Activated CD8-positive, alpha-beta memory T cell treated with anti-CD3 and anti-CD28 coated beads, Interleukin-2, amount 50 U/mL, for 1 hour (primary cell): ENCODE results near the gene ZNF783.
"Not testable (repeated sequence)": the region's sequence is repeated elsewhere in the genome, so short reads cannot be mapped to it uniquely, and the experiment has no call there.

ENCODE experiments used
- DNase-seq: peaks from one replicate; pipeline ENCODE4 v3.0.0-alpha.2; 2020; ENCODE audit errors: extremely low read depth

The ZNF783 gene

GRCh38 chr7:149261829-149262617 lies at the start of gene ZNF783:
Gene ZNF783, plus strand, starts transcription at chr7:149262196. Its CDS starts 138 bp downstream, at chr7:149262334.
- DNase-seq = peak; percentile 53

- no peak for DNase-seq
Measured at GRCh38 chr7:149214020-149214720, 47.8 kb upstream of the ZNF783 start.

GRCh38 chr7:149216402-149216801 lies 45.6 kb upstream of the ZNF783 start:
- DNase-seq = no peak

- DNase-seq = no peak
Measured at GRCh38 chr7:149217570-149217969, 44.4 kb upstream of the ZNF783 start.

GRCh38 chr7:149218469-149219420 lies 43.3 kb upstream of the ZNF783 start:
- no peak for DNase-seq

- DNase-seq = no peak
Measured at GRCh38 chr7:149220534-149220933, 41.5 kb upstream of the ZNF783 start.

GRCh38 chr7:149223176-149223575 lies 38.8 kb upstream of the ZNF783 start:
- DNase-seq = no peak

- no peak for DNase-seq
Measured at GRCh38 chr7:149223761-149224160, 38.2 kb upstream of the ZNF783 start.

- DNase-seq = no peak
Measured at GRCh38 chr7:149224352-149224751, 37.6 kb upstream of the ZNF783 start.

GRCh38 chr7:149225106-149225505 lies 36.9 kb upstream of the ZNF783 start:
- DNase-seq = no peak

- DNase-seq = no peak
Measured at GRCh38 chr7:149225656-149226055, 36.3 kb upstream of the ZNF783 start.

GRCh38 chr7:149226366-149226765 lies 35.6 kb upstream of the ZNF783 start:
- not testable (repeated sequence) for DNase-seq

- DNase-seq = no peak
Measured at GRCh38 chr7:149226840-149227494, 35.0 kb upstream of the ZNF783 start.

GRCh38 chr7:149228831-149229471 lies 33.0 kb upstream of the ZNF783 start:
- DNase-seq = no peak

GRCh38 chr7:149229526-149229925 lies 32.5 kb upstream of the ZNF783 start:
- no peak for DNase-seq

- DNase-seq = no peak
Measured at GRCh38 chr7:149232362-149232761, 29.6 kb upstream of the ZNF783 start.

GRCh38 chr7:149233655-149234204 lies 28.3 kb upstream of the ZNF783 start:
- not testable (repeated sequence) for DNase-seq

- DNase-seq = no peak
Measured at GRCh38 chr7:149237502-149237901, 24.5 kb upstream of the ZNF783 start.

GRCh38 chr7:149238051-149238450 lies 23.9 kb upstream of the ZNF783 start:
- no peak for DNase-seq

GRCh38 chr7:149239345-149240143 lies 22.5 kb upstream of the ZNF783 start, which contains the start of gene ZNF212:
Gene ZNF212, plus strand, starts transcription at chr7:149239651. Its CDS starts 128 bp downstream, at chr7:149239779.
- peak; percentile 62 for DNase-seq
